ENCODE measurements around the gene ZNF638. TPM values are rescaled to one million over a fixed set of nuclear protein-coding genes. Genes with fewer than 3 reads are reported as not detected.

The ZNF638 gene
- total and polyA plus RNA-seq, 2 of the 4 experiments (the other 2 are of a cell fraction) = 46.4 to 129 TPM

DNA sequence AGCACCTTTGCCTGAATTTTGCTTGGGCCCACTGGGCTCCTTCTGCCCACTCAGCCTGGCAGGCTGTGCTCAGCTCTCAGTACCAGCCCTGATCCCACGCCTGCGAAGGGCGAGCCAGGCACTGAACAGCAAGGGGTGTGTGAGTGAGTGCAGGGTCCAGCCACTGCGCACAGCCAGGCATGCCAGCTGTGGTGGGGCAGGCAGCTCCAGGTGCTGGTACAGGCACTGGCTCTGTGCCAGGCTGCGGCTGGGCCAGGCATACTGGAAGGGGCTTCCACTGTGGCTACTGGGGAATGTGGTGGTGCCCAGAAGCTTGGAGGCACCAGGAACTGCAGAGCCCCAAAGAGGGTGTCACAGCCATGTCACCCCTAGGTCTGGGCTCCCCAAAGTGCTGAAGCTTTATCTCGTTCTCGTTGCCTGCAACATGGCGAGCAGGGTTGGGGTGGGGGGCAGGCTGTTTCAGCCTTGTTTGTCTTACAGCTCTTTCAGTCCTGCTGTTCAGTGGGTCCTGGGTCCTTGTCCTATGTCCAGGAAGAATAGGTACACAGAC lies 130.5 kb downstream of the ZNF638 start:
- no peaks in the 10 kb centered on the region for H3K79me1 ChIP-seq (ENCODE audit: low read depth in 1 of 2, low read length in 2 of 2)
- H2AK5ac ChIP-seq (ENCODE audit: low read depth, low read length) = no peak overlapping the region
- no peak for TF ChIP-seq NFE2L2 (IDR thresholded peaks at IDR 0.05; ENCODE audit: low read depth, low read length)
- TF ChIP-seq RCOR1 (IDR thresholded peaks at IDR 0.05; ENCODE audit: insufficient replicate concordance, low read length) = no peak
- no peak for TF ChIP-seq MXI1 (IDR thresholded peaks at IDR 0.05; ENCODE audit: borderline replicate concordance, low read depth, low read length)
- TF ChIP-seq, protein P1, sequence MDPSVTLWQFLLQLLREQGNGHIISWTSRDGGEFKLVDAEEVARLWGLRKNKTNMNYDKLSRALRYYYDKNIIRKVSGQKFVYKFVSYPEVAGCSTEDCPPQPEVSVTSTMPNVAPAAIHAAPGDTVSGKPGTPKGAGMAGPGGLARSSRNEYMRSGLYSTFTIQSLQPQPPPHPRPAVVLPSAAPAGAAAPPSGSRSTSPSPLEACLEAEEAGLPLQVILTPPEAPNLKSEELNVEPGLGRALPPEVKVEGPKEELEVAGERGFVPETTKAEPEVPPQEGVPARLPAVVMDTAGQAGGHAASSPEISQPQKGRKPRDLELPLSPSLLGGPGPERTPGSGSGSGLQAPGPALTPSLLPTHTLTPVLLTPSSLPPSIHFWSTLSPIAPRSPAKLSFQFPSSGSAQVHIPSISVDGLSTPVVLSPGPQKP (IDR thresholded peaks at IDR 0.05; ENCODE audit: borderline replicate concordance, low read depth, low read length) = no peak
- no peak for TF ChIP-seq MAZ (IDR thresholded peaks at IDR 0.05; ENCODE audit: borderline replicate concordance, low read depth, low read length)
- TF ChIP-seq, protein P2, sequence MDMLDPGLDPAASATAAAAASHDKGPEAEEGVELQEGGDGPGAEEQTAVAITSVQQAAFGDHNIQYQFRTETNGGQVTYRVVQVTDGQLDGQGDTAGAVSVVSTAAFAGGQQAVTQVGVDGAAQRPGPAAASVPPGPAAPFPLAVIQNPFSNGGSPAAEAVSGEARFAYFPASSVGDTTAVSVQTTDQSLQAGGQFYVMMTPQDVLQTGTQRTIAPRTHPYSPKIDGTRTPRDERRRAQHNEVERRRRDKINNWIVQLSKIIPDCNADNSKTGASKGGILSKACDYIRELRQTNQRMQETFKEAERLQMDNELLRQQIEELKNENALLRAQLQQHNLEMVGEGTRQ (IDR thresholded peaks at IDR 0.05; ENCODE audit: low read depth, low read length) = no peak
- TF ChIP-seq POLR2A (IDR thresholded peaks at IDR 0.05; ENCODE audit: low read depth, low read length) = no peak
- TF ChIP-seq, protein P3, sequence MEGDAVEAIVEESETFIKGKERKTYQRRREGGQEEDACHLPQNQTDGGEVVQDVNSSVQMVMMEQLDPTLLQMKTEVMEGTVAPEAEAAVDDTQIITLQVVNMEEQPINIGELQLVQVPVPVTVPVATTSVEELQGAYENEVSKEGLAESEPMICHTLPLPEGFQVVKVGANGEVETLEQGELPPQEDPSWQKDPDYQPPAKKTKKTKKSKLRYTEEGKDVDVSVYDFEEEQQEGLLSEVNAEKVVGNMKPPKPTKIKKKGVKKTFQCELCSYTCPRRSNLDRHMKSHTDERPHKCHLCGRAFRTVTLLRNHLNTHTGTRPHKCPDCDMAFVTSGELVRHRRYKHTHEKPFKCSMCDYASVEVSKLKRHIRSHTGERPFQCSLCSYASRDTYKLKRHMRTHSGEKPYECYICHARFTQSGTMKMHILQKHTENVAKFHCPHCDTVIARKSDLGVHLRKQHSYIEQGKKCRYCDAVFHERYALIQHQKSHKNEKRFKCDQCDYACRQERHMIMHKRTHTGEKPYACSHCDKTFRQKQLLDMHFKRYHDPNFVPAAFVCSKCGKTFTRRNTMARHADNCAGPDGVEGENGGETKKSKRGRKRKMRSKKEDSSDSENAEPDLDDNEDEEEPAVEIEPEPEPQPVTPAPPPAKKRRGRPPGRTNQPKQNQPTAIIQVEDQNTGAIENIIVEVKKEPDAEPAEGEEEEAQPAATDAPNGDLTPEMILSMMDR (conservative IDR thresholded peaks at IDR 0.05; ENCODE audit: low read depth, low read length) = no peak
- no peak for TF ChIP-seq BHLHE40 (IDR thresholded peaks at IDR 0.05; ENCODE audit: low read depth, low read length)
- TF ChIP-seq RAD21 (IDR thresholded peaks at IDR 0.05; ENCODE audit: low read length) = no peak
- no peak for TF ChIP-seq SMC3 (IDR thresholded peaks at IDR 0.05; ENCODE audit: low read depth, low read length)
- no peak for TF ChIP-seq MAFK (IDR thresholded peaks at IDR 0.05; ENCODE audit: low read depth, low read length)
- no peak for TF ChIP-seq RFX5 (IDR thresholded peaks at IDR 0.05; ENCODE audit: low read depth, low read length)
- no peak for TF ChIP-seq CHD1 (IDR thresholded peaks at IDR 0.05; ENCODE audit: low read depth, low read length)
- TF ChIP-seq FOS (IDR thresholded peaks at IDR 0.05; ENCODE audit: low read depth, low read length) = no peak
- TF ChIP-seq CEBPB (IDR thresholded peaks at IDR 0.05; ENCODE audit: low read depth, low read length) = no peak
- H3K14ac ChIP-seq (replicated peaks; ENCODE audit: low read depth, low read length) = no peak overlapping the region
- no peak overlapping the region for H3K9ac ChIP-seq (ENCODE audit: low read depth, low read length)
- H2AK9ac ChIP-seq (replicated peaks; ENCODE audit: low read depth, low read length, poor library complexity) = no peak overlapping the region
- H3K27me3 ChIP-seq (ENCODE audit: control insufficient read depth, insufficient read depth, low read length) = peaks cover 47% of the 10 kb centered on the region
- H4K8ac ChIP-seq (ENCODE audit: low read depth in 2 of 2, low read length in 2 of 2) = no peak overlapping the region
- intact Hi-C loops (cut with micrococcal nuclease) (no loop called here), in situ Hi-C loops (cut with MboI; ENCODE audit: low sequenced_read_pairs) (no loop called here), dilution Hi-C loops (cut with HindIII; ENCODE audit: low sequenced_read_pairs, unreplicated experiment) (no loop called here)
- no peak overlapping the region for H3K27ac ChIP-seq (ENCODE audit: insufficient read depth, low read length)
- no peak overlapping the region for H3K23ac ChIP-seq (ENCODE audit: low read depth, low read length)
- H4K91ac ChIP-seq (ENCODE audit: insufficient read depth, low read depth, low read length) = no peak overlapping the region
- CTCF ChIA-PET = interaction anchor here (0.9 to 1.5 kb wide), 2 partner anchors 47 to 62 kb away, joined by 3 to 5 read pairs; no protein-coding TSS in a partner anchor
- H2BK20ac ChIP-seq (ENCODE audit: low read depth, low read length) = no peak overlapping the region
- no peaks in the 10 kb centered on the region for H3K36me3 ChIP-seq (ENCODE audit: control insufficient read depth, insufficient read depth, low read length)
- ATAC-seq (ENCODE audit: low read depth) (no peak), DNase-seq (no peak)
- H2BK15ac ChIP-seq (ENCODE audit: low read depth, low read length) = no peak overlapping the region
- peaks cover 8% of the 10 kb centered on the region for H3K9me3 ChIP-seq (ENCODE audit: control insufficient read depth, insufficient read depth, low read length)
- H3K18ac ChIP-seq (ENCODE audit: low read depth, low read length) = no peak overlapping the region
- H3K4me1 ChIP-seq (ENCODE audit: control insufficient read depth, insufficient read depth, low read length) = peaks cover 3% of the 10 kb centered on the region; the same call in 1 of the 2 replicates
- H4K5ac ChIP-seq (ENCODE audit: low read depth, low read length) = no peak overlapping the region
- no peak overlapping the region for H2AFZ ChIP-seq (replicated peaks; ENCODE audit: low read length, poor library complexity)
- no peak overlapping the region for H3K56ac ChIP-seq (ENCODE audit: extremely low read depth, insufficient read depth, low read length)
- H4K20me1 ChIP-seq (ENCODE audit: insufficient read depth, low read length) = no peaks in the 10 kb centered on the region
- no peak overlapping the region for H3K4me2 ChIP-seq (ENCODE audit: low read depth, low read length)
- H2BK5ac ChIP-seq (ENCODE audit: low read depth, low read length, poor library complexity, severe bottlenecking) = no peak overlapping the region
- no peak overlapping the region for H2BK120ac ChIP-seq (ENCODE audit: low read depth, low read length)
- WGBS, 2 experiments (ENCODE audit: extremely low coverage in 2 of 2, insufficient read length in 1 of 2) = 100% methylated on average over 2 of the region's 8 CpGs; no CpG with 5 or more reads in 1 of the 2 experiments
- BruUV-seq (replicated peaks) = no TSS peak
- POLR2A ChIA-PET (ENCODE audit: unreplicated experiment) = no interaction called here
- no peak overlapping the region for H3K4ac ChIP-seq (ENCODE audit: low read depth, low read length)
- H3K9me1 ChIP-seq (ENCODE audit: insufficient read depth, low read length) = no peaks in the 10 kb centered on the region; the same call in 1 of the 2 replicates
- no peak overlapping the region for H3K4me3 ChIP-seq (ENCODE audit: insufficient read depth, low read depth, low read length)

Measured in IMR-90 (cell line).